Type B pancreatic cell (in vitro differentiated cells): ENCODE data around the gene SLC44A1. TPM values are rescaled to one million over a fixed set of nuclear protein-coding genes. Genes with fewer than 3 reads are reported as not detected.

Experiments used
- DNase-seq: peaks from one replicate; pipeline ENCODE4 v3.0.0; 2021; ENCODE audit warnings: mixed read lengths; ENCODE audit not compliant: unreplicated experiment; ENCODE audit errors: extremely low spot score
- H3K27ac Mint-ChIP-seq: 2 replicates; pipeline ENCODE4 v1.8.0; 2021; ENCODE audit warnings: mild to moderate bottlenecking, mixed read lengths
- H3K27me3 Mint-ChIP-seq: 2 replicates; pipeline ENCODE4 v1.8.0; 2021; ENCODE audit warnings: mixed read lengths
- H3K36me3 Mint-ChIP-seq: 2 replicates; pipeline ENCODE4 v1.8.0; 2021; ENCODE audit warnings: mixed read lengths
- H3K4me1 Mint-ChIP-seq: one replicate; pipeline ENCODE4 v1.8.0; 2021; ENCODE audit warnings: mixed read lengths; ENCODE audit not compliant: unreplicated experiment
- H3K4me3 Mint-ChIP-seq: 2 replicates; pipeline ENCODE4 v1.8.0; 2021; ENCODE audit warnings: mild to moderate bottlenecking, mixed read lengths
- H3K9me3 Mint-ChIP-seq: 2 replicates; pipeline ENCODE4 v1.8.0; 2021; ENCODE audit warnings: mixed read lengths
- total RNA-seq: library from RNA; stranded (reverse); gene quantifications from 2 replicates; pipeline ENCODE4 v1.2.1, GENCODE V29; 2021; ENCODE audit warnings: low replicate concordance
- TF ChIP-seq, protein P1 (sequence below): fragments of 200-600 bp; sonication (generic); conservative IDR thresholded peaks from 2 replicates; pipeline ENCODE4 v1.5.0; 2021; ENCODE audit warnings: antibody characterized with exemption, mild to moderate bottlenecking

SLC44A1 gene
- total RNA-seq, 1 donor from 2014 or later: 47.2 TPM

DNA sequence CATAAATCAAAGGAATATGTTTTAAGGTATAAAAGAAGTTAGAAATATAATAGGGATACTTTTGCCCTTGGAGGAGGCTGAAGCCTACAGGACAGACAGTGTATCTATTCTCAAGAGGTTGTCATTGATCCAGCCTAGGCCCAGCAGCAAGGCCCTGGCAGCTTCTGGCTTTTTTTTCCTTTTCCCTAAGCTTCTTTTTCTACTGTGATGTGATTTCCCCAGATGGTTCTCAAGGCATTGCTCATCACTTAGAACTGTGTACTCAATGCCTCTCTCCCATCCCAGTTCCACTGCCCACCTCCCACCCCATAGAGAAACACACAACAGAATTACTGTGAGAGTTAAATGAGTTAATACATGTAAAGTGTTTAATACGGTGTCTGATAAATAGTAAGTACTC lies 88.6 kb downstream of the SLC44A1 start:
- no peak overlapping the region for H3K4me3 Mint-ChIP-seq
- no peaks in the 10 kb centered on the region for H3K9me3 Mint-ChIP-seq
- no peak overlapping the region for H3K27ac Mint-ChIP-seq
- H3K4me1 Mint-ChIP-seq: peaks cover 19% of the 10 kb centered on the region
- TF ChIP-seq, protein P1, sequence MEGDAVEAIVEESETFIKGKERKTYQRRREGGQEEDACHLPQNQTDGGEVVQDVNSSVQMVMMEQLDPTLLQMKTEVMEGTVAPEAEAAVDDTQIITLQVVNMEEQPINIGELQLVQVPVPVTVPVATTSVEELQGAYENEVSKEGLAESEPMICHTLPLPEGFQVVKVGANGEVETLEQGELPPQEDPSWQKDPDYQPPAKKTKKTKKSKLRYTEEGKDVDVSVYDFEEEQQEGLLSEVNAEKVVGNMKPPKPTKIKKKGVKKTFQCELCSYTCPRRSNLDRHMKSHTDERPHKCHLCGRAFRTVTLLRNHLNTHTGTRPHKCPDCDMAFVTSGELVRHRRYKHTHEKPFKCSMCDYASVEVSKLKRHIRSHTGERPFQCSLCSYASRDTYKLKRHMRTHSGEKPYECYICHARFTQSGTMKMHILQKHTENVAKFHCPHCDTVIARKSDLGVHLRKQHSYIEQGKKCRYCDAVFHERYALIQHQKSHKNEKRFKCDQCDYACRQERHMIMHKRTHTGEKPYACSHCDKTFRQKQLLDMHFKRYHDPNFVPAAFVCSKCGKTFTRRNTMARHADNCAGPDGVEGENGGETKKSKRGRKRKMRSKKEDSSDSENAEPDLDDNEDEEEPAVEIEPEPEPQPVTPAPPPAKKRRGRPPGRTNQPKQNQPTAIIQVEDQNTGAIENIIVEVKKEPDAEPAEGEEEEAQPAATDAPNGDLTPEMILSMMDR: no peak
- no peak for DNase-seq
- no peaks in the 10 kb centered on the region for H3K27me3 Mint-ChIP-seq
- peaks cover 8% of the 10 kb centered on the region for H3K36me3 Mint-ChIP-seq

DNA sequence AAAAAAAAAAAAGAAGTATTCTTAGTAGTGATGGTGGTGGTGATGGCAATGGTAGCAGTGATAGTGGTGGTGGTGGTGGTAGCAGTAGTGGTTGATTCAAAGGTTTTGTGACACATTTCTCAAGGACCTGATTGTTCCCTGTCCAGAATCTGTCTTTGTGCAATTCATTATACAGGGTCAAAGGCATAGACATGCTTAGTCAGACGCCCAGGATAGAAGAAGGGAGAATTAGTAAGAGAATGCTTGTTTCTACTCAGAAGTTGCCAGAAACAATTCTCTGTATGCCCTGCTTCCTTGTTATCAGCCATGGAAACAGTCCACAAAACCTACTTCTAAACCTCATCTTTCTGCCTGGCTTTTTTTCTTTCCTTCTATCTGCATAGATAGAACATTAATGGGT lies 89.4 kb downstream of the SLC44A1 start:
- DNase-seq: no peak
- H3K27ac Mint-ChIP-seq: peak overlapping the region; percentile 9

DNA sequence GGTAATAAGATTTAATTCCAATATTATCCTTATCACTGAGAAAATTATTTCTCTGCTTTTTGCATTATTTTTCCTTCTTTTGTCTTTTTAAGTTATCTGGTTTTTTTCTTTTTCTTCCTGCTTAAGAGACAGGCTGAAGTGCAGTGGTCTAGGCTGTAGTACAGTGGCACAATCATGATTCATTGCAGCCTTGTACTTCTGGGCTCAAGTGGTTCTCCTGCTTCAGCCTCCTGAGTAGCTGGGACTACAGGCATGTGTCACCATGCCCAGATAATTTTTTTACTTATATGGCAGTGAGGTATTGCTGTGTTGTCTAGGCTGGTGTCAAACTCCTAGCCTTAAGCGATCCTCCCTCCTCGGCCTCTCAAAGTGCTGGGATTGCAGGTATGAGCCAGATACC lies 93.9 kb downstream of the SLC44A1 start:
- TF ChIP-seq, protein P1: no peak
- Mint-ChIP-seq H3K4me1 (peaks cover 16% of the 10 kb centered on the region), H3K4me3 (no peak overlapping the region), H3K9me3 (no peaks in the 10 kb centered on the region), H3K27ac (no peak overlapping the region), H3K27me3 (no peaks in the 10 kb centered on the region), H3K36me3 (peaks cover 6% of the 10 kb centered on the region)
- DNase-seq: no peak

More for the DNA sequence above, 89.4 kb downstream of the SLC44A1 start:
- H3K4me1 Mint-ChIP-seq: peaks cover 19% of the 10 kb centered on the region
- no peak overlapping the region for H3K4me3 Mint-ChIP-seq
- H3K9me3 Mint-ChIP-seq: no peaks in the 10 kb centered on the region
- TF ChIP-seq, protein P1: no peak
- H3K27me3 Mint-ChIP-seq: no peaks in the 10 kb centered on the region
- peaks cover 6% of the 10 kb centered on the region for H3K36me3 Mint-ChIP-seq

DNA sequence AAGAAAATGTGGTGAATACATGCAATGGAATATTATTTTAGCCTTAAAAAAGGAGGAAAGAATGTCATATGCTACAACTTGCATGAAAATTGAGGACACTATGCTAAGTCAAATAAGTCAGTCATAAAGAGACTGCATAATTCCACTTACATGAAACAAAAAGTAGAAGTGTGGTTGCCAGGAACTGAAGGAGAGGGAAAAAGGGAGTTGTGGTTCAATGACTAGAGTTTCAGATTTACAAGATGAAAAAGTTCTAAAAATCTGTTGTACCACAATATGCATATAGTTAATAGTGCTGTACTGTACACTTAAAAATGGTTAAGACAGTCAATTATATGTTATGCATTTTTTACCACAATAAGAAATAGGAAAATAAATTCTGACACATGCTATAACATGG lies 95.4 kb downstream of the SLC44A1 start:
- DNase-seq: no peak
- Mint-ChIP-seq H3K4me3 (no peak overlapping the region), H3K27ac (no peak overlapping the region), H3K27me3 (no peaks in the 10 kb centered on the region), H3K4me1 (peaks cover 6% of the 10 kb centered on the region), H3K9me3 (no peaks in the 10 kb centered on the region), H3K36me3 (peaks cover 6% of the 10 kb centered on the region)
- TF ChIP-seq, protein P1: no peak

DNA sequence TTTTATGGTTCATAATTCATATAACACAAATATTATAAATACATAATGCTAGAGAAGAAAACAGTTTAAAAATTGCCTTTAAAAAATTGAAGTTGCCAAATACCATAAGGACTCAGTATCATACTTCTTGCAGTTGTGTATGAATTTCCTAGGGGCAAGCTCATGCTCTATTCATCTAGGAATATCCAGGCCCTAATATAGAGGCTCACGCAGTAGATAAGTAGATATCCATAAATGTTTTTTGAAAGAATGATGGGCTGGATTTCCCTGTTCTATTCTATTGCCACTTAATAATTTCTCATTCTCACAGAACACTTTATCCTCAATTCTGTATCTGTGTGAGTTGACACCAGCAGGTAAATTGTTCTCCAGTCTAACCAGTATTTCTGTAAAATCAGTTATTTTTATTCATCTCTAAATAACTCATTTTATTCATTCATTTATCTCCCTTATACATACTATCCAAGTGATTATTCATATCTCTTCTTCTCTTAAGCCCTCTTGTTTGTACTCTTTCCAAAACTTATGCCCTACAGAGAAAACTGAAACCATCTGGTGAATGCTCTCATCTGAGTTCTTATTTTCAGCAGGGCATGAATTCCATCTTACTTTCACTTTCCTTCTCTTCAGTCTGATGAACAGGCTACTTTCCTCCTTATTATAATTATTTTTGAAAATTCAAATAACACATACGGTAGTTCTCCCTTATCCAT lies 97.1 kb downstream of the SLC44A1 start:
- no peaks in the 10 kb centered on the region for H3K27me3 Mint-ChIP-seq
- TF ChIP-seq, protein P1: no peak
- peaks cover 6% of the 10 kb centered on the region for H3K4me1 Mint-ChIP-seq
- DNase-seq: no peak
- H3K27ac Mint-ChIP-seq: no peak overlapping the region
- no peaks in the 10 kb centered on the region for H3K9me3 Mint-ChIP-seq
- no peak overlapping the region for H3K4me3 Mint-ChIP-seq
- H3K36me3 Mint-ChIP-seq: peaks cover 6% of the 10 kb centered on the region
